Mesenchymal stem cell (in vitro differentiated cells and primary cell): ENCODE results near the gene CRYL1.

Experiments used
- DNase-seq: peaks from one replicate; pipeline ENCODE4 v3.0.0-alpha.2; 2013
- H2AFZ ChIP-seq: one replicate; pipeline ENCODE4 v1.6.1; 2013; ENCODE audit warnings: low read depth, mild to moderate bottlenecking, control low read depth, inconsistent platforms, low read length, moderate library complexity
- H2AK5ac ChIP-seq: 2 replicates; pipeline ENCODE4 v1.6.1; 2013; ENCODE audit warnings: low read length, moderate library complexity, mild to moderate bottlenecking, inconsistent platforms; ENCODE audit not compliant: severe bottlenecking
- H2BK120ac ChIP-seq: one replicate; pipeline ENCODE4 v1.6.1; 2013; ENCODE audit warnings: low read depth, mild to moderate bottlenecking, inconsistent platforms, low read length, moderate library complexity
- H2BK12ac ChIP-seq, 2 experiments: one replicate each; pipeline ENCODE4 v1.6.1; 2013; ENCODE audit warnings: inconsistent platforms in 2 of 2, low read length in 2 of 2, mild to moderate bottlenecking in 2 of 2, moderate library complexity in 2 of 2, control low read depth in 1 of 2
- H2BK15ac ChIP-seq: one replicate; pipeline ENCODE4 v1.6.1; 2013; ENCODE audit warnings: mild to moderate bottlenecking, low read depth, inconsistent platforms; ENCODE audit not compliant: poor library complexity, severe bottlenecking
- H2BK5ac ChIP-seq: 2 replicates; pipeline ENCODE4 v1.6.1; 2013; ENCODE audit warnings: low read depth, mild to moderate bottlenecking, low read length, control low read depth, inconsistent platforms; ENCODE audit not compliant: poor library complexity, severe bottlenecking
- H3K14ac ChIP-seq, 2 experiments: one replicate each; pipeline ENCODE4 v1.6.1; 2013; ENCODE audit warnings: inconsistent platforms in 2 of 2, low read length in 2 of 2, control low read depth in 1 of 2, mild to moderate bottlenecking in 1 of 2, moderate library complexity in 1 of 2
- H3K18ac ChIP-seq, 2 experiments: one replicate each; pipeline ENCODE4 v1.6.1; 2013; ENCODE audit warnings: inconsistent platforms in 2 of 2, low read length in 2 of 2, control low read depth in 1 of 2, low read depth in 1 of 2, mild to moderate bottlenecking in 1 of 2
- H3K23ac ChIP-seq, 2 experiments: one replicate each; pipeline ENCODE4 v1.6.1; 2013; ENCODE audit warnings: inconsistent platforms in 2 of 2, low read length in 2 of 2, mild to moderate bottlenecking in 2 of 2, moderate library complexity in 2 of 2, control low read depth in 1 of 2
- H3K27ac ChIP-seq: 2 replicates; pipeline ENCODE4 v1.5.1; 2013; ENCODE audit warnings: mild to moderate bottlenecking, moderate library complexity, low read length, control low read depth, inconsistent platforms; ENCODE audit not compliant: poor library complexity, severe bottlenecking
- H3K27me3 ChIP-seq, 2 experiments: 2 replicates each; pipeline versions ENCODE4 v1.6.1 to v1.7.0; 2013; ENCODE audit warnings: low read length in 2 of 2, mild to moderate bottlenecking in 2 of 2, moderate library complexity in 2 of 2, control low read depth in 1 of 2, inconsistent platforms in 1 of 2; ENCODE audit not compliant: control insufficient read depth in 1 of 2, insufficient read depth in 1 of 2
- H3K36me3 ChIP-seq, 2 experiments: 2 replicates each; pipeline versions ENCODE4 v1.6.1 to v1.7.0; 2013; ENCODE audit warnings: low read length in 2 of 2, control low read depth in 1 of 2, inconsistent platforms in 1 of 2, low read depth in 1 of 2, mild to moderate bottlenecking in 1 of 2; ENCODE audit not compliant: insufficient read depth in 2 of 2, control insufficient read depth in 1 of 2
- H3K4ac ChIP-seq, 2 experiments: one replicate each; pipeline ENCODE4 v1.6.1; 2013; ENCODE audit warnings: inconsistent platforms in 2 of 2, low read length in 2 of 2, mild to moderate bottlenecking in 2 of 2, moderate library complexity in 2 of 2, control low read depth in 1 of 2, low read depth in 1 of 2
- H3K4me1 ChIP-seq: 2 replicates; pipeline ENCODE4 v1.6.1; 2013; ENCODE audit warnings: low read depth, low read length, control low read depth; ENCODE audit not compliant: control insufficient read depth, insufficient read depth
- H3K4me2 ChIP-seq: 2 replicates; pipeline ENCODE4 v1.6.1; 2013; ENCODE audit warnings: low read length, mild to moderate bottlenecking, inconsistent platforms; ENCODE audit not compliant: poor library complexity, severe bottlenecking
- H3K4me3 ChIP-seq, 2 experiments: 2 replicates each; pipeline versions ENCODE4 v1.5.1 to v1.7.0; 2013; ENCODE audit warnings: low read length in 2 of 2, mild to moderate bottlenecking in 2 of 2, control low read depth in 1 of 2, low read depth in 1 of 2; ENCODE audit not compliant: insufficient read depth in 1 of 2
- H3K79me1 ChIP-seq: replicated peaks from 2 replicates; pipeline ENCODE4 v1.6.1; 2013; ENCODE audit warnings: mild to moderate bottlenecking, control low read depth, low read length, inconsistent platforms; ENCODE audit not compliant: poor library complexity, severe bottlenecking
- H3K9ac ChIP-seq: 2 replicates; pipeline ENCODE4 v1.7.0; 2013; ENCODE audit warnings: mild to moderate bottlenecking, low read length, moderate library complexity
- H3K9me3 ChIP-seq: 2 replicates; pipeline ENCODE4 v1.7.0; 2013; ENCODE audit warnings: mild to moderate bottlenecking, low read length; ENCODE audit not compliant: control insufficient read depth
- H4K8ac ChIP-seq: one replicate; pipeline ENCODE4 v1.6.1; 2013; ENCODE audit warnings: inconsistent platforms, mild to moderate bottlenecking, low read length, moderate library complexity
- H4K91ac ChIP-seq: one replicate; pipeline ENCODE4 v1.6.1; 2013; ENCODE audit warnings: mild to moderate bottlenecking, low read length, inconsistent platforms
- WGBS: methylation state at CpG from one replicate; pipeline ENCODE4 v1.1.7; 2013; ENCODE audit warnings: mixed read lengths; 5-methylcytosine and 5-hydroxymethylcytosine counted together

CRYL1 gene

GRCh38 chr13:20566468-20566897, 40.8 kb upstream of the CRYL1 start:
- Histone ChIP-seq H3K4me2 (peak overlapping the region; percentile 53), H2BK120ac (peak overlapping the region; percentile 75), H4K91ac (peak overlapping the region; percentile 98), H4K8ac (peak overlapping the region; percentile 95), H3K79me1 (no peaks in the 10 kb centered on the region), H2AFZ (no peak overlapping the region), H3K27me3 (no peaks in the 10 kb centered on the region), H2AK5ac (no peak overlapping the region), H3K14ac (no peak overlapping the region), H3K4me3 (peak overlapping the region; percentile 73 to 78), H2BK5ac (no peak overlapping the region), H3K36me3 (no peaks in the 10 kb centered on the region), H3K4ac (peak overlapping the region in 1 of 2 experiments; percentile 65), H3K4me1 (peaks cover 2% of the 10 kb centered on the region), H3K18ac (peak overlapping the region; percentile 77 to 95), H3K9ac (peak overlapping the region; percentile 92), H3K23ac (no peak overlapping the region), H2BK15ac (peak overlapping the region; percentile 95), H3K9me3 (peaks cover 17% of the 10 kb centered on the region), H3K27ac (peak overlapping the region; percentile 93), H2BK12ac (peak overlapping the region in 1 of 2 experiments; percentile 45)
- DNase-seq = peak; percentile 84
- 7% methylated on average over 16 of the region's 21 CpGs for WGBS

- H3K9me3 ChIP-seq = peaks cover 17% of the 10 kb centered on the region
- no peak overlapping the region for H2AFZ ChIP-seq
- H4K91ac ChIP-seq = no peak overlapping the region
- H4K8ac ChIP-seq = no peak overlapping the region
- no peaks in the 10 kb centered on the region for H3K27me3 ChIP-seq
- no peak overlapping the region for H2BK12ac ChIP-seq
- H3K4me1 ChIP-seq = peaks cover 2% of the 10 kb centered on the region
- H3K27ac ChIP-seq = no peak overlapping the region
- no peak overlapping the region for H3K14ac ChIP-seq
- H3K9ac ChIP-seq = no peak overlapping the region
- H2BK15ac ChIP-seq = no peak overlapping the region
- H3K4ac ChIP-seq = no peak overlapping the region
- H2BK5ac ChIP-seq = no peak overlapping the region
- no peaks in the 10 kb centered on the region for H3K79me1 ChIP-seq
- H3K4me3 ChIP-seq = no peak overlapping the region
- no peak overlapping the region for H3K18ac ChIP-seq
- no peak overlapping the region for H3K4me2 ChIP-seq
- 93% methylated on average over 11 of the region's 11 CpGs for WGBS
- no peaks in the 10 kb centered on the region for H3K36me3 ChIP-seq
- no peak overlapping the region for H2BK120ac ChIP-seq
- no peak overlapping the region for H3K23ac ChIP-seq
- no peak for DNase-seq
- no peak overlapping the region for H2AK5ac ChIP-seq
These were observed 39.6 kb upstream of the CRYL1 start for GRCh38 chr13:20565115-20565736.

- Histone ChIP-seq H3K18ac (no peak overlapping the region), H2AK5ac (no peak overlapping the region), H3K4ac (no peak overlapping the region), H3K4me3 (no peak overlapping the region), H3K79me1 (no peaks in the 10 kb centered on the region), H4K91ac (no peak overlapping the region), H3K4me2 (no peak overlapping the region), H2BK120ac (no peak overlapping the region), H3K14ac (no peak overlapping the region), H3K27me3 (no peaks in the 10 kb centered on the region), H3K4me1 (no peaks in the 10 kb centered on the region), H3K9ac (no peak overlapping the region), H3K23ac (no peak overlapping the region), H3K27ac (no peak overlapping the region), H2AFZ (no peak overlapping the region), H2BK5ac (no peak overlapping the region), H3K36me3 (no peaks in the 10 kb centered on the region), H2BK12ac (no peak overlapping the region), H2BK15ac (no peak overlapping the region), H3K9me3 (peaks cover 17% of the 10 kb centered on the region), H4K8ac (no peak overlapping the region)
- 62% methylated on average over 5 of the region's 5 CpGs for WGBS
- no peak for DNase-seq
These were observed 36.1 kb upstream of the CRYL1 start for GRCh38 chr13:20561741-20562140.

- H2BK120ac ChIP-seq = no peak overlapping the region
- H3K4ac ChIP-seq = no peak overlapping the region
- no peak overlapping the region for H3K18ac ChIP-seq
- H3K14ac ChIP-seq = no peak overlapping the region
- no peak overlapping the region for H3K23ac ChIP-seq
- H2BK12ac ChIP-seq = no peak overlapping the region
- no peak overlapping the region for H2AK5ac ChIP-seq
- H3K79me1 ChIP-seq = no peaks in the 10 kb centered on the region
- peaks cover 7% of the 10 kb centered on the region for H3K9me3 ChIP-seq
- no peak overlapping the region for H2BK5ac ChIP-seq
- no peak overlapping the region for H4K8ac ChIP-seq
- no peak overlapping the region for H3K27ac ChIP-seq
- H3K36me3 ChIP-seq = no peaks in the 10 kb centered on the region
- H3K9ac ChIP-seq = no peak overlapping the region
- H4K91ac ChIP-seq = no peak overlapping the region
- H2AFZ ChIP-seq = no peak overlapping the region
- no peak overlapping the region for H3K4me3 ChIP-seq
- no peak overlapping the region for H3K4me2 ChIP-seq
- no peak overlapping the region for H2BK15ac ChIP-seq
- 89% methylated on average over 6 of the region's 6 CpGs for WGBS
- no peaks in the 10 kb centered on the region for H3K27me3 ChIP-seq
- DNase-seq = no peak
- H3K4me1 ChIP-seq = no peaks in the 10 kb centered on the region
These were observed 34.2 kb upstream of the CRYL1 start for GRCh38 chr13:20559659-20560356.
